Natural killer cell (primary cell): ENCODE data around the gene PSKH1. TPM values are rescaled to one million over a fixed set of nuclear protein-coding genes. Genes with fewer than 3 reads are reported as not detected.

Experiments
- ATAC-seq, 3 donors: fragments of 150-1000 bp in 2 of 3; fragments of 200-7000 bp in 1 of 3; cut with Tn5 transposase; 1 replicate in 1 of 3; 2 replicates in 2 of 3; pipeline ENCODE4 v1.10.0; 2021; ENCODE audit warnings: mild to moderate bottlenecking in 2 of 3, moderate library complexity in 2 of 3
- DNase-seq, 2 donors: peaks; one replicate each; pipeline versions ENCODE4 v3.0.0 to v3.0.0-alpha.2; 2013 to 2021; ENCODE audit warnings: mixed read lengths in 1 of 2
- H3K27ac ChIP-seq: one replicate; pipeline ENCODE4 v1.5.1; 2013; ENCODE audit warnings: mild to moderate bottlenecking, low read length
- H3K27me3 ChIP-seq: one replicate; pipeline ENCODE4 v1.6.1; 2013; ENCODE audit warnings: low read length; ENCODE audit not compliant: control insufficient read depth, insufficient read depth
- H3K36me3 ChIP-seq: one replicate; pipeline ENCODE4 v1.6.1; 2013; ENCODE audit warnings: low read length; ENCODE audit not compliant: control insufficient read depth, insufficient read depth
- H3K4me1 ChIP-seq: one replicate; pipeline ENCODE4 v1.6.1; 2013; ENCODE audit warnings: low read length; ENCODE audit not compliant: control insufficient read depth, insufficient read depth
- H3K4me3 ChIP-seq: one replicate; pipeline ENCODE4 v1.5.1; 2013; ENCODE audit warnings: low read length
- H3K9me3 ChIP-seq: one replicate; pipeline ENCODE4 v1.6.1; 2013; ENCODE audit warnings: low read length; ENCODE audit not compliant: control insufficient read depth, insufficient read depth
- H3K27ac Mint-ChIP-seq, 2 donors: one replicate each; pipeline ENCODE4 v1.8.0; 2022; ENCODE audit warnings: mild to moderate bottlenecking in 2 of 2, mixed read lengths in 2 of 2, moderate library complexity in 1 of 2
- H3K27me3 Mint-ChIP-seq, 2 donors: one replicate each; pipeline ENCODE4 v1.8.0; 2022; ENCODE audit warnings: low read depth in 2 of 2, mixed read lengths in 2 of 2
- H3K36me3 Mint-ChIP-seq: one replicate; pipeline ENCODE4 v1.8.0; 2022; ENCODE audit warnings: mixed read lengths
- H3K4me1 Mint-ChIP-seq, 2 donors: one replicate each; pipeline ENCODE4 v1.8.0; 2022; ENCODE audit warnings: mixed read lengths in 2 of 2
- H3K4me3 Mint-ChIP-seq: one replicate; pipeline ENCODE4 v1.8.0; 2022; ENCODE audit warnings: mild to moderate bottlenecking, moderate library complexity, mixed read lengths
- H3K9me3 Mint-ChIP-seq, 2 donors: one replicate each; pipeline ENCODE4 v1.8.0; 2022; ENCODE audit warnings: mixed read lengths in 2 of 2
- WGBS: methylation state at CpG from one replicate; pipeline ENCODE4 v1.1.7; 2013; ENCODE audit warnings: missing lambda C conversion rate; ENCODE audit not compliant: insufficient coverage; 5-methylcytosine and 5-hydroxymethylcytosine counted together
- intact Hi-C: fragments of 100-400 bp; cut with micrococcal nuclease; formaldehyde crosslinking; loops from one replicate; pipeline ENCODE4 v1.14.2; 2022
- total RNA-seq, 4 donors: library from RNA; stranded (reverse); fragments of 120-200 nt in 1 of 4; gene quantifications; one replicate each; pipeline versions ENCODE4 v1.2.3 to v1.2.4, GENCODE V29; 2013 to 2022
- TF ChIP-seq, protein P1 (sequence below): fragments of 200-600 bp; IDR thresholded peaks from one replicate; pipeline ENCODE4 v1.8.0; 2022; ENCODE audit warnings: antibody characterized with exemption

PSKH1 gene
- total RNA-seq, 3 donors from 2014 or later (not counting 1 experiment from before 2014, with no cell fraction given), result 16.8 to 24.7 (median 19.5) TPM

GRCh38 chr16:67944690-67945391, 51.8 kb downstream of the PSKH1 start:
- Mint-ChIP-seq H3K9me3 (no peaks in the 10 kb centered on the region), H3K4me3 (no peak overlapping the region), H3K27me3 (no peaks in the 10 kb centered on the region), H3K27ac (no peak overlapping the region), H3K4me1 (peaks cover 16 to 20% of the 10 kb centered on the region in 2 donors), H3K36me3 (no peaks in the 10 kb centered on the region)
- TF ChIP-seq, protein P1, sequence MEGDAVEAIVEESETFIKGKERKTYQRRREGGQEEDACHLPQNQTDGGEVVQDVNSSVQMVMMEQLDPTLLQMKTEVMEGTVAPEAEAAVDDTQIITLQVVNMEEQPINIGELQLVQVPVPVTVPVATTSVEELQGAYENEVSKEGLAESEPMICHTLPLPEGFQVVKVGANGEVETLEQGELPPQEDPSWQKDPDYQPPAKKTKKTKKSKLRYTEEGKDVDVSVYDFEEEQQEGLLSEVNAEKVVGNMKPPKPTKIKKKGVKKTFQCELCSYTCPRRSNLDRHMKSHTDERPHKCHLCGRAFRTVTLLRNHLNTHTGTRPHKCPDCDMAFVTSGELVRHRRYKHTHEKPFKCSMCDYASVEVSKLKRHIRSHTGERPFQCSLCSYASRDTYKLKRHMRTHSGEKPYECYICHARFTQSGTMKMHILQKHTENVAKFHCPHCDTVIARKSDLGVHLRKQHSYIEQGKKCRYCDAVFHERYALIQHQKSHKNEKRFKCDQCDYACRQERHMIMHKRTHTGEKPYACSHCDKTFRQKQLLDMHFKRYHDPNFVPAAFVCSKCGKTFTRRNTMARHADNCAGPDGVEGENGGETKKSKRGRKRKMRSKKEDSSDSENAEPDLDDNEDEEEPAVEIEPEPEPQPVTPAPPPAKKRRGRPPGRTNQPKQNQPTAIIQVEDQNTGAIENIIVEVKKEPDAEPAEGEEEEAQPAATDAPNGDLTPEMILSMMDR, result no peak
- intact Hi-C loops, result no loop called here
- Histone ChIP-seq H3K9me3 (no peaks in the 10 kb centered on the region), H3K27ac (no peak overlapping the region), H3K4me1 (peaks cover 22% of the 10 kb centered on the region), H3K4me3 (no peak overlapping the region), H3K27me3 (no peaks in the 10 kb centered on the region), H3K36me3 (peaks cover 20% of the 10 kb centered on the region)
- WGBS, result 95% methylated on average over 24 of the region's 24 CpGs
- ATAC-seq (no peak), DNase-seq (no peak)

DNA sequence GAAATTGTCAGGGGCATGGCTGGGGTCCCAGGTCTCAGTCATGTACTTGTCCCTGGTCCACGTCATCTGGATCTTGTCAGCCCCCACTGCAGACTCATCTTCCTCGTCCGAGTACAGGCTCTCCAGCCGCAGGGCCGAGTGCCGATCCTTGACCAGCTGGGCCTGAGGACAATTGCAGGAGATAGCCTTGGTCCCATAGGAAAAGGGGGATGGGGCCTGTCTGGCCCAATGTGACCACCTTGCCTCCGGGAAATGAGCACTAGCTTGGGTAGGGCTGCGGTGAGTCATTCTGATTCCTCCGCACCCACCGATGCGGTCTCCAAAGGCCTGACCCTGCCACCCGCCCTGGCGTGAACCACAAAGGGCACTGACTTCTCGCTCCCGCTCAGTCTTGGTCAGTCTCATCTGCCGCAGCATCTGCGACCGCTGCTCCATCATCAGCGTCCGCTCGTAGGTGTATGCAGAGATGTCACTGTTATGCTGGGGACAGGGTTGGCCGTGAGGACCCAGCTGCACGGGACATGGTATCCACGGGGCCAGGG, 52.4 kb downstream of the PSKH1 start:
- Histone ChIP-seq H3K4me3 (no peak overlapping the region), H3K27me3 (no peaks in the 10 kb centered on the region), H3K9me3 (no peaks in the 10 kb centered on the region), H3K4me1 (peaks cover 16% of the 10 kb centered on the region), H3K36me3 (peaks cover 25% of the 10 kb centered on the region), H3K27ac (no peak overlapping the region)
- WGBS, result 89% methylated on average over 24 of the region's 24 CpGs
- no peaks in the 10 kb centered on the region for H3K9me3 Mint-ChIP-seq
- intact Hi-C loops, result no loop called here
- H3K4me1 Mint-ChIP-seq, result peaks cover 10 to 13% of the 10 kb centered on the region in 2 donors
- H3K4me3 Mint-ChIP-seq, result no peak overlapping the region
- no peaks in the 10 kb centered on the region for H3K27me3 Mint-ChIP-seq
- TF ChIP-seq, protein P1, result no peak
- H3K36me3 Mint-ChIP-seq, result no peaks in the 10 kb centered on the region
- no peak overlapping the region for H3K27ac Mint-ChIP-seq
- no peak for DNase-seq
- ATAC-seq, result no peak

GRCh38 chr16:67946128-67946569, 53.1 kb downstream of the PSKH1 start:
- Histone ChIP-seq H3K9me3 (no peaks in the 10 kb centered on the region), H3K27me3 (no peaks in the 10 kb centered on the region), H3K36me3 (peaks cover 29% of the 10 kb centered on the region), H3K4me3 (no peak overlapping the region), H3K27ac (no peak overlapping the region), H3K4me1 (peaks cover 14% of the 10 kb centered on the region)
- H3K27me3 Mint-ChIP-seq, result no peaks in the 10 kb centered on the region
- intact Hi-C loops, result no loop called here
- TF ChIP-seq, protein P1, result no peak
- H3K4me1 Mint-ChIP-seq, result peaks cover 9 to 11% of the 10 kb centered on the region in 2 donors
- no peak overlapping the region for H3K27ac Mint-ChIP-seq
- no peak overlapping the region for H3K4me3 Mint-ChIP-seq
- 95% methylated on average over 20 of the region's 20 CpGs for WGBS
- no peaks in the 10 kb centered on the region for H3K9me3 Mint-ChIP-seq
- no peak for DNase-seq
- ATAC-seq, result no peak
- no peaks in the 10 kb centered on the region for H3K36me3 Mint-ChIP-seq
